ENCODE results near the gene OLAH.

DNA sequence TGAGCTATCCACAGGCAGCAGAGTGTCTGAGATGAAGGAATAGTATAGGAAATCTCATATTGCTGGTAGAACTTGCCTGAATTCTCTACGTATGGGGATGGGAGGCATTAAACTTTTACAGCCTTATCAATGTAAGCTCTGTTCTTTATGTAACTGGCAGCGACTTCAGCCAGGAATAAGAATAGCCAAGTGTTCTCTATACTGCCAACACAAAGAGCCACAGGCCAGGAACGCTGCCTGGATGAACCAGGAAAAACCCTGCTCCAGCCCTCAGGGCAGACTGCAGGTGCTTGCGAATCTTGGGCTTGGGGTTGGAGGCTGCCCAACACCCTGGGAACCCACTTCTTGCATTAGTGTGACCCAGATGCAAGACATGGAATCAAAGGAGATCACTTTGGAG is 6.1 kb upstream of the OLAH start:
- TF ChIP-seq, protein P1, sequence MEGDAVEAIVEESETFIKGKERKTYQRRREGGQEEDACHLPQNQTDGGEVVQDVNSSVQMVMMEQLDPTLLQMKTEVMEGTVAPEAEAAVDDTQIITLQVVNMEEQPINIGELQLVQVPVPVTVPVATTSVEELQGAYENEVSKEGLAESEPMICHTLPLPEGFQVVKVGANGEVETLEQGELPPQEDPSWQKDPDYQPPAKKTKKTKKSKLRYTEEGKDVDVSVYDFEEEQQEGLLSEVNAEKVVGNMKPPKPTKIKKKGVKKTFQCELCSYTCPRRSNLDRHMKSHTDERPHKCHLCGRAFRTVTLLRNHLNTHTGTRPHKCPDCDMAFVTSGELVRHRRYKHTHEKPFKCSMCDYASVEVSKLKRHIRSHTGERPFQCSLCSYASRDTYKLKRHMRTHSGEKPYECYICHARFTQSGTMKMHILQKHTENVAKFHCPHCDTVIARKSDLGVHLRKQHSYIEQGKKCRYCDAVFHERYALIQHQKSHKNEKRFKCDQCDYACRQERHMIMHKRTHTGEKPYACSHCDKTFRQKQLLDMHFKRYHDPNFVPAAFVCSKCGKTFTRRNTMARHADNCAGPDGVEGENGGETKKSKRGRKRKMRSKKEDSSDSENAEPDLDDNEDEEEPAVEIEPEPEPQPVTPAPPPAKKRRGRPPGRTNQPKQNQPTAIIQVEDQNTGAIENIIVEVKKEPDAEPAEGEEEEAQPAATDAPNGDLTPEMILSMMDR (conservative IDR thresholded peaks at IDR 0.05) = no peak
- TF ChIP-seq ZFX (IDR thresholded peaks at IDR 0.05) = no peak

Measured in C4-2B (cell line).